ENCODE data around the gene PIKFYVE. TPM values are rescaled to one million over a fixed set of nuclear protein-coding genes. Genes with fewer than 3 reads are reported as not detected.
A peak's percentile ranks its signal among the peaks of the same experiment; 100 is the strongest.

Gene PIKFYVE
- polyA plus RNA-seq, 1 donor (not counting 4 experiments of a cell fraction or from before 2014, with no cell fraction given) = 18.4 TPM

DNA sequence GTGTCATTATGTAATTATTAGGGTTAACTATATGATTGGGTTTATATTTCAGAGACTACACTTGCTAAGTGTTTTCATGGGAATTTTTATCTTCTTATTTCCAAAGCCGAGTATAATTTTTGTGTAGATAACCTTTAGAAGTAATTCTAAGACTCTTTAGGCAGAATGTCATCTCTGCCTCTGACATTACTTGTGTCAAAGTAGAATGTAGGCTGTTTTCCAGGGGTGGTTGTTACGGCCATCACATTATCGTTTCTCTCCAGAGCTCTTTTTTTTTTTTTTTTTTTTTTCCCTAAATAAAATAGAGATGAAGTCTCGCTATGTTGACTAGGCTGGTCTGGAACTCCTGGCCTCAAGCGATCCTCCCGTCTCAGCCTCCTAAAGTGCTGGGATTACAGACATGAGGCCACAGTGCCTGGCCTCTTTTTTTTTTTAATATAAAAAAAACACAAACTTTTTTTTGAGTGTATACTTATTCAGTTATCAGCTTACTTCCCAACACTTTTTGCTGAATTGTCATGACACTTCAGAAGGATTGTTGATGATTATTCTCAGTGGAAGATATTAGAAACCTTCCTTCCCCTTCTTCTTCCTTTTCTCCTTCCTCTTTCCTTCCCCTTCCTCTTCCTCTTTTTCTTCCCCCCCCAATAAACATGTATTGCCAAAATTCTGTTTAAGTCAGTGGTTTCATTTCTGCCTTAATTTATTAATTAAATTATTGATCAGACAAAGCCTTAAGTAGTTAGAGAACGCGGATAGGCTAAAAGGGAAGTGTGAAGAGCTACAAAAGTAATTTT, 2.3 kb downstream of the PIKFYVE start:
- Histone ChIP-seq H3K4me2 (ENCODE audit: control insufficient read depth, extremely low read depth, insufficient read depth, low read depth, low read length) (peak overlapping the region; percentile 96), H4K20me1 (ENCODE audit: control insufficient read depth, extremely low read depth, insufficient read depth, low read length) (no peaks in the 10 kb centered on the region), H3K4me3 (ENCODE audit: control insufficient read depth in 2 of 3, extremely low read depth in 1 of 3, insufficient read depth in 2 of 3, low read depth in 1 of 3, low read length in 3 of 3) (peak overlapping the region in 1 of 3 experiments; percentile 68), H3K36me3 (ENCODE audit: control insufficient read depth in 2 of 2, extremely low read depth in 1 of 2, insufficient read depth in 2 of 2, low read length in 2 of 2) (peaks cover 0 to 3% of the 10 kb centered on the region in 2 experiments), H3K9ac (ENCODE audit: control insufficient read depth, extremely low read depth, insufficient read depth, low read length) (no peak overlapping the region), H3K27ac (ENCODE audit: control insufficient read depth, insufficient read depth, low read length) (no peak overlapping the region), H3K9me1 (ENCODE audit: control insufficient read depth, extremely low read depth, insufficient read depth, low read length) (no peaks in the 10 kb centered on the region), H3K79me2 (ENCODE audit: control insufficient read depth, insufficient read depth, low read length) (peaks cover 41% of the 10 kb centered on the region), H3K27me3 (ENCODE audit: control insufficient read depth, extremely low read depth, insufficient read depth, low read length) (no peaks in the 10 kb centered on the region), H2AFZ (ENCODE audit: control insufficient read depth, low read length) (no peak overlapping the region), H3K4me1 (ENCODE audit: control insufficient read depth, extremely low read depth, insufficient read depth, low read length) (peaks cover 16% of the 10 kb centered on the region), H3K9me3 (ENCODE audit: control insufficient read depth, low read depth, low read length) (no peaks in the 10 kb centered on the region)
- no peak for FAIRE-seq
- DNase-seq (ENCODE audit: low read depth, low spot score) = no peak
- dilution Hi-C loops (cut with MboI; ENCODE audit: extremely low pct_ligation_motif_present, low sequenced_read_pairs) = no loop called here
- TF ChIP-seq CTCF (optimal IDR thresholded peaks at IDR 0.05 in 1 of 3, IDR thresholded peaks at IDR 0.05 in 1 of 3, conservative IDR thresholded peaks at IDR 0.05 in 1 of 3; ENCODE audit: extremely low read depth in 1 of 3, insufficient read depth in 2 of 3, low read length in 3 of 3) = no peak
- no peak for TF ChIP-seq EZH2 (IDR thresholded peaks at IDR 0.05; ENCODE audit: low read length)

GRCh38 chr2:208269091-208269490, 3.0 kb downstream of the PIKFYVE start:
- Histone ChIP-seq H3K4me1 (ENCODE audit: control insufficient read depth, extremely low read depth, insufficient read depth, low read length) (peaks cover 16% of the 10 kb centered on the region), H4K20me1 (ENCODE audit: control insufficient read depth, extremely low read depth, insufficient read depth, low read length) (no peaks in the 10 kb centered on the region), H3K27ac (ENCODE audit: control insufficient read depth, insufficient read depth, low read length) (no peak overlapping the region), H3K9me1 (ENCODE audit: control insufficient read depth, extremely low read depth, insufficient read depth, low read length) (no peaks in the 10 kb centered on the region), H3K27me3 (ENCODE audit: control insufficient read depth, extremely low read depth, insufficient read depth, low read length) (no peaks in the 10 kb centered on the region), H3K4me3 (ENCODE audit: control insufficient read depth in 2 of 3, extremely low read depth in 1 of 3, insufficient read depth in 2 of 3, low read depth in 1 of 3, low read length in 3 of 3) (no peak overlapping the region), H2AFZ (ENCODE audit: control insufficient read depth, low read length) (no peak overlapping the region), H3K9ac (ENCODE audit: control insufficient read depth, extremely low read depth, insufficient read depth, low read length) (no peak overlapping the region), H3K4me2 (ENCODE audit: control insufficient read depth, extremely low read depth, insufficient read depth, low read depth, low read length) (no peak overlapping the region), H3K36me3 (ENCODE audit: control insufficient read depth in 2 of 2, extremely low read depth in 1 of 2, insufficient read depth in 2 of 2, low read length in 2 of 2) (peaks cover 3 to 7% of the 10 kb centered on the region in 2 experiments), H3K79me2 (ENCODE audit: control insufficient read depth, insufficient read depth, low read length) (peaks cover 41% of the 10 kb centered on the region), H3K9me3 (ENCODE audit: control insufficient read depth, low read depth, low read length) (no peaks in the 10 kb centered on the region)
- no peak for TF ChIP-seq EZH2 (IDR thresholded peaks at IDR 0.05; ENCODE audit: low read length)
- TF ChIP-seq CTCF (optimal IDR thresholded peaks at IDR 0.05 in 1 of 3, IDR thresholded peaks at IDR 0.05 in 1 of 3, conservative IDR thresholded peaks at IDR 0.05 in 1 of 3; ENCODE audit: extremely low read depth in 1 of 3, insufficient read depth in 2 of 3, low read length in 3 of 3) = no peak
- no peak for FAIRE-seq
- dilution Hi-C loops (cut with MboI; ENCODE audit: extremely low pct_ligation_motif_present, low sequenced_read_pairs) = no loop called here
- DNase-seq (ENCODE audit: low read depth, low spot score) = no peak
